Lower lobe of right lung (tissue), 2 donors: Measurements from ENCODE around the gene PJA1. TPM values are rescaled to one million over a fixed set of nuclear protein-coding genes. Genes with fewer than 3 reads are reported as not detected.

Experiments
- ATAC-seq, 2 donors: fragments of 200-7000 bp; cut with Tn5 transposase; one replicate each; pipeline ENCODE4 v1.9.1; 2020 to 2022; ENCODE audit warnings: mild to moderate bottlenecking in 2 of 2, moderate library complexity in 2 of 2
- DNase-seq: peaks from one replicate; pipeline ENCODE4 v3.0.0-alpha.2; 2020
- H3K27ac ChIP-seq: fragments of 200-600 bp; one replicate; pipeline ENCODE4 v1.8.0; 2022
- H3K27me3 ChIP-seq: fragments of 200-600 bp; one replicate; pipeline ENCODE4 v1.8.0; 2022; ENCODE audit warnings: low read depth
- H3K36me3 ChIP-seq: fragments of 200-600 bp; one replicate; pipeline ENCODE4 v1.8.0; 2022; ENCODE audit warnings: mild to moderate bottlenecking
- H3K4me1 ChIP-seq: fragments of 200-600 bp; one replicate; pipeline ENCODE4 v1.8.0; 2022
- H3K4me3 ChIP-seq: fragments of 200-600 bp; one replicate; pipeline ENCODE4 v1.8.0; 2022; ENCODE audit warnings: mild to moderate bottlenecking
- H3K9me3 ChIP-seq: fragments of 200-600 bp; one replicate; pipeline ENCODE4 v1.8.0; 2022
- CTCF ChIP-seq: fragments of 200-600 bp; IDR thresholded peaks from one replicate; pipeline ENCODE4 v1.8.0; 2022; ENCODE audit warnings: antibody characterized with exemption, mild to moderate bottlenecking
- intact Hi-C: fragments of 100-400 bp; cut with DNase I; formaldehyde crosslinking; loops from one replicate; pipeline ENCODE4 v1.11.0; 2022
- total RNA-seq: library from RNA; stranded (reverse); fragmentation: NEBNext Ultra II Directional; extraction: Animal tissue kit (Norgen Biotek cat#: 25700); gene quantifications from one replicate; pipeline ENCODE4 v1.2.1, GENCODE V29; 2021
- donor health status: DM: no; HTN: yes; CAD: no; lungs with severe emphysema.

The PJA1 gene
- total RNA-seq, 1 donor from 2014 or later, result 21.9 TPM

- H3K36me3 ChIP-seq, result no peaks in the 10 kb centered on the region
- no peaks in the 10 kb centered on the region for H3K9me3 ChIP-seq
- DNase-seq (no peak), ATAC-seq (no peak)
- intact Hi-C loops, result no loop called here
- H3K4me1 ChIP-seq, result no peaks in the 10 kb centered on the region
- no peaks in the 10 kb centered on the region for H3K27me3 ChIP-seq
- H3K4me3 ChIP-seq, result no peak overlapping the region
- no peak overlapping the region for H3K27ac ChIP-seq
- TF ChIP-seq CTCF, result no peak
Measured at GRCh38 chrX:69121321-69122000, 43.8 kb downstream of the PJA1 start.

- Histone ChIP-seq H3K27ac (no peak overlapping the region), H3K36me3 (no peaks in the 10 kb centered on the region), H3K4me3 (no peak overlapping the region), H3K27me3 (no peaks in the 10 kb centered on the region), H3K9me3 (no peaks in the 10 kb centered on the region), H3K4me1 (no peaks in the 10 kb centered on the region)
- no peak for TF ChIP-seq CTCF
- DNase-seq (no peak), ATAC-seq (no peak)
- intact Hi-C loops, result no loop called here
Measured at GRCh38 chrX:69120476-69120875, 44.8 kb downstream of the PJA1 start.

- Histone ChIP-seq H3K36me3 (no peaks in the 10 kb centered on the region), H3K9me3 (no peaks in the 10 kb centered on the region), H3K27me3 (no peaks in the 10 kb centered on the region), H3K27ac (no peak overlapping the region), H3K4me3 (no peak overlapping the region), H3K4me1 (no peaks in the 10 kb centered on the region)
- TF ChIP-seq CTCF, result no peak
- DNase-seq (no peak), ATAC-seq (no peak)
- intact Hi-C loops, result no loop called here
Measured at GRCh38 chrX:69119122-69119521, 46.1 kb downstream of the PJA1 start.

- no peak for DNase-seq
- H3K27me3 ChIP-seq, result no peaks in the 10 kb centered on the region
- H3K4me3 ChIP-seq, result no peak overlapping the region
- H3K9me3 ChIP-seq, result no peaks in the 10 kb centered on the region
- intact Hi-C loops, result no loop called here
- ATAC-seq, result no peak
- H3K27ac ChIP-seq, result no peak overlapping the region
- H3K4me1 ChIP-seq, result no peaks in the 10 kb centered on the region
- no peaks in the 10 kb centered on the region for H3K36me3 ChIP-seq
- no peak for TF ChIP-seq CTCF
Measured at GRCh38 chrX:69117876-69118526, 47.3 kb downstream of the PJA1 start.

- Histone ChIP-seq H3K4me1 (no peaks in the 10 kb centered on the region), H3K27ac (no peak overlapping the region), H3K27me3 (no peaks in the 10 kb centered on the region), H3K4me3 (no peak overlapping the region), H3K36me3 (no peaks in the 10 kb centered on the region), H3K9me3 (no peaks in the 10 kb centered on the region)
- ATAC-seq (no peak), DNase-seq (no peak)
- intact Hi-C loops, result no loop called here
- TF ChIP-seq CTCF, result no peak
Measured at GRCh38 chrX:69116077-69116476, 49.2 kb downstream of the PJA1 start.
